Measurements from ENCODE around the gene ABHD11. TPM values are rescaled to one million over a fixed set of nuclear protein-coding genes. Genes with fewer than 3 reads are reported as not detected.

Gene ABHD11
- total RNA-seq, 1 donor from 2014 or later: 23.0 TPM

DNA sequence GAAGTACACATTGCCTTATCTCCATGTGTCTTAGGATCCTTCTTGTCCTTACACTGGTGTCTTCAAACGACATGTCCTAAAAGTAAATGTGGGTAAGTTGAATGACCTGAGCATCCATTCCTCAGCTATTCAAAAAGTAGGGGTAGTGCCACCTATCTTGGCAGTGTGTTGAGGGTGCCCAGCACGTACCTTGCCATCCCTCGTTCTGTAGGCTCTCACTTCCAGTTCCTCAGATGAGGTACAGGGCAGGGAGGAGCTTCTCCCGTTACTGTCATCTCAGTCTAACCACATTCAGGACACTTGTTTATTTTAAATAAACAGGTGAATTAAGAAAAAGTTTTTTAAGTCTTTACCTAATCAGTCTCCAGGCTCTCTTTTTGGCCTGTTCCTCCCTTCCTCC is 42.2 kb downstream of the ABHD11 start:
- Mint-ChIP-seq H3K9me3 (no peaks in the 10 kb centered on the region), H3K4me1 (no peaks in the 10 kb centered on the region), H3K27ac (no peak overlapping the region), H3K36me3 (ENCODE audit: low read depth) (peaks cover 56% of the 10 kb centered on the region), H3K27me3 (no peaks in the 10 kb centered on the region), H3K4me3 (no peak overlapping the region)
- DNase-seq: no peak
- intact Hi-C loops (cut with micrococcal nuclease): no loop called here

DNA sequence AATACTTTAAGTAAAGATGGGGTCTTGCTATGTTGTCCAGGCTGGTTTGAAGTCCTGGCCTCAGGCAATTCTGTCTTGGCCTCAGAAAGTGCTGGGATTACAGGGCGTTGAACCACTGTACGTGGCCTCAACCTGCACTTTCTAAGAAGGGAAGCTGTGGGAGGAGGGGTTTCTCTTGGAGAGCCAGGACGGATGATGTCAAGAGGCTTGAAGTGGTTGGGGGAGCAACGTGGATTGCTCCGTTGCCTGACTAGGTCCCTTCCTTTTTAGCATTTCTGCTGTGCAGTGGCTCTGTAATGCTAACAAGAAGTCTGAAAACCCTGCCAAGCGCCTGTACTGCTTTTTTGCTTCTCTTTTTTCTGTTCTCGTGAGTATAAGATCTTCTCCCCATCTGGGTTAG is 48.0 kb downstream of the ABHD11 start:
- H3K4me3 Mint-ChIP-seq: no peak overlapping the region
- H3K27ac Mint-ChIP-seq: no peak overlapping the region
- peaks cover 15% of the 10 kb centered on the region for H3K4me1 Mint-ChIP-seq
- intact Hi-C loops (cut with micrococcal nuclease): no loop called here
- H3K27me3 Mint-ChIP-seq: no peaks in the 10 kb centered on the region
- DNase-seq: no peak
- H3K36me3 Mint-ChIP-seq (ENCODE audit: low read depth): peaks cover 62% of the 10 kb centered on the region
- H3K9me3 Mint-ChIP-seq: no peaks in the 10 kb centered on the region

DNA sequence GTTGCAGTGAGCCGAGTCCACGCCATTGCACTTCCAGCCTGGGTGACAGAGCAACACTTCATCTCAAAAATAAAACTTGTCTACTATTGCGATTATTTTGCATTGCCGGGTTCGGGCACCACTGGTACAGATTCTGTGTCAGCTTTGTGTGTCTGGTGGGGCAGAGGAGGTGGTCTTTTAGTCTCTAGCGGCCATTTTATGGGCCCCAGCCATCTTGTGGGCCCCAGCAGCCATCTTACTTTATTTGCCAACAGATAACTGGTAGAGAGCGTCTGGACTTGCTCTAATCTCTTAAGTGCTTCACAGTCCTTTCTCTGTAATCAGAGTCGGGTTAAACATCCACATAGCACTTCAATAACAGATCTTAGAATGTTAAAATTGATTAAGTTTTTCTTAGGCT is 50.3 kb downstream of the ABHD11 start:
- intact Hi-C loops (cut with micrococcal nuclease): no loop called here
- no peak overlapping the region for H3K27ac Mint-ChIP-seq
- H3K27me3 Mint-ChIP-seq: no peaks in the 10 kb centered on the region
- DNase-seq: no peak
- no peak overlapping the region for H3K4me3 Mint-ChIP-seq
- peaks cover 19% of the 10 kb centered on the region for H3K4me1 Mint-ChIP-seq
- H3K9me3 Mint-ChIP-seq: no peaks in the 10 kb centered on the region
- H3K36me3 Mint-ChIP-seq (ENCODE audit: low read depth): peaks cover 56% of the 10 kb centered on the region

Other genes starting within 250 kb of the ABHD11 start
- gene BAZ1B, start 216.5 kb downstream of the ABHD11 start, total RNA-seq: 110 and 112 TPM in 2 replicates
- gene BCL7B, start 181.1 kb downstream of the ABHD11 start, total RNA-seq: 73.8 and 75.9 TPM in 2 replicates
- gene TBL2, start 160.2 kb downstream of the ABHD11 start, total RNA-seq: 41.4 and 49.1 TPM in 2 replicates
- gene MLXIPL, start 114.3 kb downstream of the ABHD11 start, total RNA-seq: not detected in 2 replicates
- 0.40 and 0.47 TPM in 2 replicates for gene VPS37D, start 71.0 kb downstream of the ABHD11 start, total RNA-seq
- 9.4 and 10.9 TPM in 2 replicates for gene DNAJC30, start 55.3 kb downstream of the ABHD11 start, total RNA-seq
- gene BUD23, start 55.2 kb downstream of the ABHD11 start, total RNA-seq: 133 TPM in 2 replicates
- 19.0 and 19.4 TPM in 2 replicates for gene STX1A, start 19.1 kb downstream of the ABHD11 start, total RNA-seq
- not detected in 2 replicates for gene CLDN3, start 31.5 kb upstream of the ABHD11 start, total RNA-seq
- not detected in 2 replicates for gene CLDN4, start 92.2 kb upstream of the ABHD11 start, total RNA-seq
- gene METTL27, start 103.7 kb upstream of the ABHD11 start, total RNA-seq: 1.3 and 1.9 TPM in 2 replicates
- gene TMEM270, start 122.4 kb upstream of the ABHD11 start, total RNA-seq: not detected in 2 replicates

All from activated CD4-positive, alpha-beta T cell treated with anti-CD3 and anti-CD28 coated beads, Interleukin-2, amount 10 ng/mL, durations not matched to agents 24 days and 14 days (primary cell).